Neural progenitor cell (in vitro differentiated cells): Measurements from ENCODE around the gene RPS28.
A peak's percentile ranks its signal among the peaks of the same experiment; 100 is the strongest.

Source experiments
- EZH2 ChIP-seq: fragments of 200-600 bp; sonication (generic); IDR thresholded peaks from 2 replicates; pipeline ENCODE4 v1.6.1; 2017; ENCODE audit warnings: antibody characterized with exemption, mild to moderate bottlenecking, moderate library complexity
- TF ChIP-seq, protein P1 (sequence below): fragments of 200-600 bp; sonication (generic); IDR thresholded peaks from 2 replicates; pipeline ENCODE4 v1.5.1; 2017; ENCODE audit warnings: antibody characterized with exemption, mild to moderate bottlenecking

DNA sequence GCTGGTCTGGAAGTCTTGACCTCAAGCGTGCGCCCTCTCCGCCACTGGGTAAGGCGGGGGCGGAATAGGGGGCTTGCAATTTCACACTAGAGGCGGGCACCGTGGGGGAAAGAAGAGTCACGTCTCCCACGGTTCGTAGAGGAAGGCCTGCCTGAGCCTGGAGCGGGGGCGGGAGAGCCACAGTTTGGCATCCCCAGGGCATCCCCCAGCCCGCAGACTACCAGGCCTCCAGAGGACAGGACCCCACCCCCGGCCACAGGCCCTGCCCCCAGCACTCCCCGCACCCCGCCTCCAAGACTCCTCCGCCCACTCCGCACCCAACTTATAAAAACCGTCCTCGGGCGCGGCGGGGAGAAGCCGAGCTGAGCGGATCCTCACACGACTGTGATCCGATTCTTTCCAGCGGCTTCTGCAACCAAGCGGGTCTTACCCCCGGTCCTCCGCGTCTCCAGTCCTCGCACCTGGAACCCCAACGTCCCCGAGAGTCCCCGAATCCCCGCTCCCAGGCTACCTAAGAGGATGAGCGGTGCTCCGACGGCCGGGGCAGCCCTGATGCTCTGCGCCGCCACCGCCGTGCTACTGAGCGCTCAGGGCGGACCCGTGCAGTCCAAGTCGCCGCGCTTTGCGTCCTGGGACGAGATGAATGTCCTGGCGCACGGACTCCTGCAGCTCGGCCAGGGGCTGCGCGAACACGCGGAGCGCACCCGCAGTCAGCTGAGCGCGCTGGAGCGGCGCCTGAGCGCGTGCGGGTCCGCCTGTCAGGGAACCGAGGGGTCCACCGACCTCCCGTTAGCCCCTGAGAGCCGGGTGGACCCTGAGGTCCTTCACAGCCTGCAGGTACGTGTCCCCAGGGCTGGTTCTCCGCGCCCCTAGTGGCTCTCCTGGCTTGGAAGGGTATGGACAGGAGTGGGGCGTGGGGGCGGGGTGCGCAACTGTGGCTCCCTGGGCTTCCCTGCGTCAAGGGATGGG is 42.8 kb downstream of the RPS28 start, which contains the start of gene ANGPTL4:
- peak; percentile 64 for TF ChIP-seq EZH2
- TF ChIP-seq, protein P1, sequence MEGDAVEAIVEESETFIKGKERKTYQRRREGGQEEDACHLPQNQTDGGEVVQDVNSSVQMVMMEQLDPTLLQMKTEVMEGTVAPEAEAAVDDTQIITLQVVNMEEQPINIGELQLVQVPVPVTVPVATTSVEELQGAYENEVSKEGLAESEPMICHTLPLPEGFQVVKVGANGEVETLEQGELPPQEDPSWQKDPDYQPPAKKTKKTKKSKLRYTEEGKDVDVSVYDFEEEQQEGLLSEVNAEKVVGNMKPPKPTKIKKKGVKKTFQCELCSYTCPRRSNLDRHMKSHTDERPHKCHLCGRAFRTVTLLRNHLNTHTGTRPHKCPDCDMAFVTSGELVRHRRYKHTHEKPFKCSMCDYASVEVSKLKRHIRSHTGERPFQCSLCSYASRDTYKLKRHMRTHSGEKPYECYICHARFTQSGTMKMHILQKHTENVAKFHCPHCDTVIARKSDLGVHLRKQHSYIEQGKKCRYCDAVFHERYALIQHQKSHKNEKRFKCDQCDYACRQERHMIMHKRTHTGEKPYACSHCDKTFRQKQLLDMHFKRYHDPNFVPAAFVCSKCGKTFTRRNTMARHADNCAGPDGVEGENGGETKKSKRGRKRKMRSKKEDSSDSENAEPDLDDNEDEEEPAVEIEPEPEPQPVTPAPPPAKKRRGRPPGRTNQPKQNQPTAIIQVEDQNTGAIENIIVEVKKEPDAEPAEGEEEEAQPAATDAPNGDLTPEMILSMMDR, result peak; percentile 31
